ENCODE data around the gene NFIB. TPM values are rescaled to one million over a fixed set of nuclear protein-coding genes. Genes with fewer than 3 reads are reported as not detected.

The NFIB gene
- total and polyA plus RNA-seq, 2 donors from 2014 or later = 15.6 to 112 TPM

GRCh38 chr9:14218253-14218652 lies 95.7 kb downstream of the NFIB start:
- H3K27ac ChIP-seq (ENCODE audit: low read depth in 2 of 2, low read length in 2 of 2) = no peak overlapping the region
- no peak overlapping the region for H3K4me3 ChIP-seq (ENCODE audit: low read length in 3 of 3)
- intact Hi-C loops (cut with DNase I) = no loop called here
- H3K4me1 ChIP-seq (ENCODE audit: control insufficient read depth in 2 of 3, insufficient read depth in 2 of 3, low read depth in 1 of 3, low read length in 3 of 3) = peaks cover 0 to 22% (median 6%) of the 10 kb centered on the region in 3 donors
- no peak overlapping the region for H3K9ac ChIP-seq (ENCODE audit: low read length in 3 of 3)
- no peaks in the 10 kb centered on the region for H3K9me3 ChIP-seq (ENCODE audit: control insufficient read depth in 2 of 3, insufficient read depth in 1 of 3, low read length in 3 of 3)
- no peak for DNase-seq
- no peak for FAIRE-seq
- H3K27me3 ChIP-seq (ENCODE audit: control insufficient read depth, insufficient read depth, low read length) = no peaks in the 10 kb centered on the region
- no peaks in the 10 kb centered on the region for H3K36me3 ChIP-seq (ENCODE audit: control insufficient read depth in 2 of 3, insufficient read depth in 3 of 3, low read length in 3 of 3)
- TF ChIP-seq CTCF (IDR thresholded peaks at IDR 0.05; ENCODE audit: borderline replicate concordance, extremely low read depth, insufficient read depth) = no peak

GRCh38 chr9:14216612-14217194 lies 97.2 kb downstream of the NFIB start:
- Histone ChIP-seq H3K4me1 (ENCODE audit: control insufficient read depth in 2 of 3, insufficient read depth in 2 of 3, low read depth in 1 of 3, low read length in 3 of 3) (peaks cover 0 to 29% (median 10%) of the 10 kb centered on the region in 3 donors), H3K9me3 (ENCODE audit: control insufficient read depth in 2 of 3, insufficient read depth in 1 of 3, low read length in 3 of 3) (no peaks in the 10 kb centered on the region), H3K4me3 (ENCODE audit: low read length in 3 of 3) (no peak overlapping the region), H3K27ac (ENCODE audit: low read depth in 2 of 2, low read length in 2 of 2) (no peak overlapping the region), H3K36me3 (ENCODE audit: control insufficient read depth in 2 of 3, insufficient read depth in 3 of 3, low read length in 3 of 3) (no peaks in the 10 kb centered on the region), H3K27me3 (ENCODE audit: control insufficient read depth, insufficient read depth, low read length) (no peaks in the 10 kb centered on the region), H3K9ac (ENCODE audit: low read length in 3 of 3) (no peak overlapping the region)
- intact Hi-C loops (cut with DNase I) = no loop called here
- DNase-seq = no peak
- no peak for TF ChIP-seq CTCF (IDR thresholded peaks at IDR 0.05; ENCODE audit: borderline replicate concordance, extremely low read depth, insufficient read depth)
- FAIRE-seq = no peak

GRCh38 chr9:14215614-14216013 lies 98.3 kb downstream of the NFIB start:
- no peak overlapping the region for H3K4me3 ChIP-seq (ENCODE audit: low read length in 3 of 3)
- TF ChIP-seq CTCF (IDR thresholded peaks at IDR 0.05; ENCODE audit: borderline replicate concordance, extremely low read depth, insufficient read depth) = no peak
- no peaks in the 10 kb centered on the region for H3K36me3 ChIP-seq (ENCODE audit: control insufficient read depth in 2 of 3, insufficient read depth in 3 of 3, low read length in 3 of 3)
- H3K27me3 ChIP-seq (ENCODE audit: control insufficient read depth, insufficient read depth, low read length) = no peaks in the 10 kb centered on the region
- no peaks in the 10 kb centered on the region for H3K9me3 ChIP-seq (ENCODE audit: control insufficient read depth in 2 of 3, insufficient read depth in 1 of 3, low read length in 3 of 3)
- no peak overlapping the region for H3K9ac ChIP-seq (ENCODE audit: low read length in 3 of 3)
- DNase-seq (no peak), FAIRE-seq (no peak)
- H3K4me1 ChIP-seq (ENCODE audit: control insufficient read depth in 2 of 3, insufficient read depth in 2 of 3, low read depth in 1 of 3, low read length in 3 of 3) = peaks cover 0 to 31% (median 9%) of the 10 kb centered on the region in 3 donors
- no peak overlapping the region for H3K27ac ChIP-seq (ENCODE audit: low read depth in 2 of 2, low read length in 2 of 2)
- intact Hi-C loops (cut with DNase I) = no loop called here

- peaks cover 0 to 31% (median 9%) of the 10 kb centered on the region in 3 donors for H3K4me1 ChIP-seq (ENCODE audit: control insufficient read depth in 2 of 3, insufficient read depth in 2 of 3, low read depth in 1 of 3, low read length in 3 of 3)
- no peak for FAIRE-seq
- intact Hi-C loops (cut with DNase I) = no loop called here
Observed at GRCh38 chr9:14214693-14215092, 99.2 kb downstream of the NFIB start.

More at GRCh38 chr9:14214693-14215092, 99.2 kb downstream of the NFIB start:
- no peaks in the 10 kb centered on the region for H3K27me3 ChIP-seq (ENCODE audit: control insufficient read depth, insufficient read depth, low read length)
- H3K9me3 ChIP-seq (ENCODE audit: control insufficient read depth in 2 of 3, insufficient read depth in 1 of 3, low read length in 3 of 3) = no peaks in the 10 kb centered on the region
- no peak for TF ChIP-seq CTCF (IDR thresholded peaks at IDR 0.05; ENCODE audit: borderline replicate concordance, extremely low read depth, insufficient read depth)
- no peak for DNase-seq
- H3K4me3 ChIP-seq (ENCODE audit: low read length in 3 of 3) = no peak overlapping the region
- H3K36me3 ChIP-seq (ENCODE audit: control insufficient read depth in 2 of 3, insufficient read depth in 3 of 3, low read length in 3 of 3) = no peaks in the 10 kb centered on the region
- H3K27ac ChIP-seq (ENCODE audit: low read depth in 2 of 2, low read length in 2 of 2) = no peak overlapping the region
- no peak overlapping the region for H3K9ac ChIP-seq (ENCODE audit: low read length in 3 of 3)

Data from kidney (tissue), 14 donors.